B cell (primary cell): ENCODE measurements around the gene KCNF1.

Experiments used
- CTCF ChIP-seq: fragments of 200-600 bp; IDR thresholded peaks from one replicate; pipeline ENCODE4 v1.8.0; 2022; ENCODE audit warnings: antibody characterized with exemption, mild to moderate bottlenecking
- EZH2 ChIP-seq: IDR thresholded peaks from 2 replicates; pipeline ENCODE4 v1.6.1; 2012; ENCODE audit warnings: borderline replicate concordance, low read depth, mild to moderate bottlenecking, moderate library complexity, low read length; ENCODE audit not compliant: insufficient read depth, poor library complexity, severe bottlenecking

GRCh38 chr2:10883801-10884478 is 27.8 kb upstream of the KCNF1 start:
- TF ChIP-seq CTCF (no peak), EZH2 (no peak)
